OCI-LY3 (cell line): Measurements from ENCODE around the gene FCHSD1.

Experiments used
- H2AFZ ChIP-seq: fragments of 200-600, 300-600 bp; shearing (Covaris generic); 2 replicates; pipeline ENCODE4 v1.6.0; 2014; ENCODE audit warnings: antibody characterized with exemption, low read depth, low read length
- H3K27ac ChIP-seq: fragments of 200-600, 300-600 bp; sonication (generic); 2 replicates; pipeline ENCODE4 v1.5.1; 2014; ENCODE audit warnings: mild to moderate bottlenecking, low read length, moderate library complexity, mixed read lengths
- H3K27me3 ChIP-seq: fragments of 200-600, 300-600 bp; sonication (generic); 2 replicates; pipeline ENCODE4 v1.6.1; 2014; ENCODE audit warnings: low read depth, low read length, mixed read lengths
- H3K36me3 ChIP-seq: fragments of 200-600, 300-600 bp; sonication (generic); replicated peaks from 2 replicates; pipeline ENCODE3; 2014; ENCODE audit warnings: low read depth, low read length, mixed read lengths
- H3K4me1 ChIP-seq: fragments of 300-600, 200-600 bp; sonication (generic); 2 replicates; pipeline ENCODE4 v1.6.1; 2014; ENCODE audit warnings: low read length, mixed read lengths
- H3K4me2 ChIP-seq: fragments of 200-600, 300-600 bp; sonication (generic); 2 replicates; pipeline ENCODE4 v1.6.1; 2014; ENCODE audit warnings: low read length, mixed read lengths
- H3K4me3 ChIP-seq: fragments of 300-600, 200-600 bp; sonication (generic); 2 replicates; pipeline ENCODE4 v1.5.1; 2014; ENCODE audit warnings: antibody characterized with exemption, mild to moderate bottlenecking, low read length, moderate library complexity
- H3K79me2 ChIP-seq: fragments of 300-600, 200-600 bp; shearing (Covaris generic); 2 replicates; pipeline ENCODE4 v1.6.1; 2014; ENCODE audit warnings: mild to moderate bottlenecking, low read length, mixed read lengths
- H3K9ac ChIP-seq: fragments of 300-600, 200-600 bp; shearing (Covaris generic); 2 replicates; pipeline ENCODE4 v1.6.0; 2014; ENCODE audit warnings: mild to moderate bottlenecking, low read length, moderate library complexity
- H3K9me3 ChIP-seq: fragments of 200-600, 300-600 bp; shearing (Covaris generic); 2 replicates; pipeline ENCODE4 v1.6.1; 2014; ENCODE audit warnings: low read length, mixed read lengths; ENCODE audit not compliant: insufficient read depth
- H4K20me1 ChIP-seq: fragments of 200-600, 300-600 bp; sonication (generic); 2 replicates; pipeline ENCODE4 v1.6.1; 2016; ENCODE audit warnings: low read length, mixed read lengths; ENCODE audit not compliant: insufficient read depth
- EZH2phosphoT487 ChIP-seq: fragments of 200-600 bp; shearing (Covaris generic); IDR thresholded peaks from 2 replicates; pipeline ENCODE4 v1.6.1; 2018; ENCODE audit warnings: antibody characterized with exemption, mixed run types, low read depth
- TF ChIP-seq, protein P1 (sequence below): fragments of 200-600, 300-600 bp; sonication (generic); IDR thresholded peaks from 2 replicates; pipeline ENCODE4 v1.5.1; 2014; ENCODE audit warnings: antibody characterized with exemption, low read length, low read depth

The FCHSD1 gene

DNA sequence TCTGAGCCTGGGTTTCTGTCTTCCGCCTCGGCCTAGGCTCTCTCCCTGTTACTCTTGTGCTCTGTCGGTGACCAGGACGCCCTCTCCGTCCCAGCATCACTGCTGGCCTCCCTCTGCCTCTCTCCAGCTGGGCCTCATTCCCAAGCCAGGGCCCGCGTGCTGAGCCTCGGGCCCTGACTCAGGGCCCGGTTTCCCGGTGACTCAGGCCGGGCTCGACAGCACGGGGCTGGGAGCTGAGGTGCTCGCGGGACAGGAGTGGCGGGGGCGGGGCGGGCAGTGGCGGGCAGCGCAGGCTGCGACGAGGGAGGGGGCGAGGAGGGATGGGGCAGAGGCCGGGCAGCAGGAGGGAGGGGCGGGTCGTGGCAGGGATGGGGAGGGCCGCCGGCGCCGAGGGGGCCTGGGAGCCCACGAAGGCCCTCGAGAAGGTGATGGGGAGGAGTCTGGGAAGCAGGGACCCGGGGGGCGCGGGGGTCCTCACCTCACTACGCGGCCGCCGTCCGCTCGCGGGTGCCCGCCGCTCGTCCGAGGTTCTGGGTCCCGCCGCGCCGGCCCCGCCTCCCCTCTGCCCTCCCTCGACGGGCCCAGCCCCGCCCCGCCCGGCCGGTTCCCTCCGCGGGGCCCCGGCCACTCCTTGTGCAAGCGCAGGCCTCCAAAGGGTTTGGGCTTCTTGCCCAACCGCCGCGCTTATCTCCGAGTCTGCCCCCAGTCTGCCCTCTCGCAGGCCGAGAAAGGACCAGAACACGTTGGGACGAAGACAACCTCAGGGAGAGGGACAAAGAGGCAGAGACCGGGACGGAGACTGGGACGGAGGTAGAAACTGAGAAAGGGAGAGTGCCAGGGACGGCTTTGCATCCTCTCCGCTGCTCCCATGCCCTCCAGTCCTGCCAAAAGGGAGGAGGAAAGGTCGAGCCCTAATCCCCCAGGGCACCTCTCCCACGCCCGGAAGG, 30.8 kb upstream of the FCHSD1 start, which contains the start of gene ARAP3:
TSS of gene ARAP3 (minus strand) at position 536 of the 947 bp plus-strand sequence. CDS start 1,744 bp downstream, outside the sequence.
- no peak within 1 kb of the TSS for H3K27ac ChIP-seq
- no peaks in the 10 kb centered on the region for H3K27me3 ChIP-seq
- no peaks in the 10 kb centered on the region for H3K36me3 ChIP-seq
- H3K79me2 ChIP-seq = no peaks in the 10 kb centered on the region
- no peaks in the 10 kb centered on the region for H3K9me3 ChIP-seq
- no peak within 1 kb of the TSS for H2AFZ ChIP-seq
- H3K4me2 ChIP-seq = no peak within 1 kb of the TSS
- no peak within 1 kb of the TSS for H3K4me3 ChIP-seq
- H3K4me1 ChIP-seq = peaks cover 4% of the 10 kb centered on the region; the same call in 1 of the 2 replicates
- H3K9ac ChIP-seq = no peak within 1 kb of the TSS
- H4K20me1 ChIP-seq = no peaks in the 10 kb centered on the region
- TF ChIP-seq, protein P1, sequence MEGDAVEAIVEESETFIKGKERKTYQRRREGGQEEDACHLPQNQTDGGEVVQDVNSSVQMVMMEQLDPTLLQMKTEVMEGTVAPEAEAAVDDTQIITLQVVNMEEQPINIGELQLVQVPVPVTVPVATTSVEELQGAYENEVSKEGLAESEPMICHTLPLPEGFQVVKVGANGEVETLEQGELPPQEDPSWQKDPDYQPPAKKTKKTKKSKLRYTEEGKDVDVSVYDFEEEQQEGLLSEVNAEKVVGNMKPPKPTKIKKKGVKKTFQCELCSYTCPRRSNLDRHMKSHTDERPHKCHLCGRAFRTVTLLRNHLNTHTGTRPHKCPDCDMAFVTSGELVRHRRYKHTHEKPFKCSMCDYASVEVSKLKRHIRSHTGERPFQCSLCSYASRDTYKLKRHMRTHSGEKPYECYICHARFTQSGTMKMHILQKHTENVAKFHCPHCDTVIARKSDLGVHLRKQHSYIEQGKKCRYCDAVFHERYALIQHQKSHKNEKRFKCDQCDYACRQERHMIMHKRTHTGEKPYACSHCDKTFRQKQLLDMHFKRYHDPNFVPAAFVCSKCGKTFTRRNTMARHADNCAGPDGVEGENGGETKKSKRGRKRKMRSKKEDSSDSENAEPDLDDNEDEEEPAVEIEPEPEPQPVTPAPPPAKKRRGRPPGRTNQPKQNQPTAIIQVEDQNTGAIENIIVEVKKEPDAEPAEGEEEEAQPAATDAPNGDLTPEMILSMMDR = no peak
- TF ChIP-seq EZH2phosphoT487 = no peak

DNA sequence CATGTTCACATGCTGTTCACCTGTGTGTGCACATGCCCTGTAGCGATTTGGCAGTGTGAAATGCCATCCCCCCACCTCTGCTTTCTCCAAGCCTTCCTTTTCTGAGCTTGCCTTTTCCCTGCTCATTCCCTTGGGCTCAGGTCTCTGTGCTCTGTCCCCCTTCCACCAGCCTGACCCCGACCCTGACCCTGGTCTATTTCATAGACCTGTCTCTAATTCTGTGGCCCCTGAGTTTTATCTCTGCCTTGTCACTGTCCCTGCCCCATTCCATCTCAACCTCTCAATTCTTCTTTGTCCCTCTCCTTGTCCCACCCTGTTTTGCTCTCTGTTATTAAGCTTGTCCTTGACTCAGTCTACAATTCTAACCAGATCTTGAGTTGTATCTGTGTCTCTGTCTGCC, 30.1 kb upstream of the FCHSD1 start:
- Histone ChIP-seq H2AFZ (no peak overlapping the region), H4K20me1 (no peaks in the 10 kb centered on the region), H3K4me1 (peaks cover 4% of the 10 kb centered on the region; the same call in 1 of the 2 replicates), H3K36me3 (no peaks in the 10 kb centered on the region), H3K27me3 (no peaks in the 10 kb centered on the region), H3K9ac (no peak overlapping the region), H3K27ac (no peak overlapping the region), H3K4me2 (no peak overlapping the region), H3K79me2 (no peaks in the 10 kb centered on the region), H3K4me3 (no peak overlapping the region), H3K9me3 (no peaks in the 10 kb centered on the region)
- no peak for TF ChIP-seq EZH2phosphoT487
- TF ChIP-seq, protein P1 = no peak

DNA sequence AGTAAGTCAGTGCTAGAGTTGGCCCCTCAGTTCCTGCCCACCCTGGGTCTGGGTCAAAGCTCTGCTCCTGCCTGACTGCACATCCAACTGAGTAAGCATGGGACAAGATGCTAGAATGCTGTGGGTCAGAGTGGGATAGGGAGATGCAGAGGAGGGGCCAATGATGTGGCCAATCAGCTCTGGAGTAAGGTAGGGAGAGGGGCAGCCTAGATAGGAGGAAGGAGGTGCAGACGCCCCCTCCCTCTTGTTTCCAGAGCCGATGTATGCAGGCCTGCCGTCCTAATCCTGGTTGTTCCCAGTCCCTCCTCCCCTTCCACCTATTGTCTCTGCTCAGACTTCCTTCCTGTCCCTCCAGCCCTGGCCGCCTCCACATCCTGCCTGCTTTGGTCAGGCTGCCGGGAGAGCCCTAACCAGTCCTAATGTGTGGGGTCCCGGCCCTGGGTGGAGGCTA, 29.6 kb upstream of the FCHSD1 start:
- Histone ChIP-seq H4K20me1 (no peaks in the 10 kb centered on the region), H3K9me3 (no peaks in the 10 kb centered on the region), H3K9ac (no peak overlapping the region), H3K36me3 (no peaks in the 10 kb centered on the region), H3K4me2 (no peak overlapping the region), H2AFZ (no peak overlapping the region), H3K27ac (no peak overlapping the region), H3K79me2 (no peaks in the 10 kb centered on the region), H3K4me1 (peaks cover 4% of the 10 kb centered on the region; the same call in 1 of the 2 replicates), H3K4me3 (no peak overlapping the region), H3K27me3 (no peaks in the 10 kb centered on the region)
- TF ChIP-seq EZH2phosphoT487 = no peak
- TF ChIP-seq, protein P1 = no peak

DNA sequence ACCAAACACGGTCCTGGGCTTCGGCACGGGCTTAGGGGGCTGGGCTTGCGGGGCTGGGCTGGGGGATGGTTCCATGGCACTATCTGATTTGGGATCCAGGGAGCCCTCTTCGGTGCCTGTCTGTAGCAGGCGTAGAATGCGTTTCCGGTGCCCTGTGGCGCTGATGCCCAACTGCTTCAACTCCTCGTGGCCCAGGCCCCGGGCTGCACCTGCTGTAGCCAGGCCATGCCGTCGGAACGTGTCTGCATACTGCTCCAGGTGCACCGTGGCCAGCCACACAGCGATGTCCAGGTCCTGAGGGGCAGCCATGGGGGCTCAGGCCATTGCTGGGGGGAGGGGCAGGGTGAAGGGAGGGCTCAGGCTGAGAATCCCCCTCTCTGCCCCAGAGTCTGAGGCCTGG, 29.0 kb upstream of the FCHSD1 start:
- Histone ChIP-seq H2AFZ (no peak overlapping the region), H3K4me3 (no peak overlapping the region), H3K36me3 (no peaks in the 10 kb centered on the region), H3K79me2 (no peaks in the 10 kb centered on the region), H4K20me1 (no peaks in the 10 kb centered on the region), H3K9me3 (no peaks in the 10 kb centered on the region), H3K27ac (no peak overlapping the region), H3K4me2 (no peak overlapping the region), H3K4me1 (peaks cover 4% of the 10 kb centered on the region; the same call in 1 of the 2 replicates), H3K27me3 (no peaks in the 10 kb centered on the region), H3K9ac (no peak overlapping the region)
- TF ChIP-seq EZH2phosphoT487 = no peak
- TF ChIP-seq, protein P1 = no peak
